ENCODE measurements around the gene CBX4. TPM values are rescaled to one million over a fixed set of nuclear protein-coding genes. Genes with fewer than 3 reads are reported as not detected.

Gene CBX4
- polyA plus RNA-seq, 1 donor (not counting 4 experiments of a cell fraction or from before 2014, with no cell fraction given): 7.0 TPM

DNA sequence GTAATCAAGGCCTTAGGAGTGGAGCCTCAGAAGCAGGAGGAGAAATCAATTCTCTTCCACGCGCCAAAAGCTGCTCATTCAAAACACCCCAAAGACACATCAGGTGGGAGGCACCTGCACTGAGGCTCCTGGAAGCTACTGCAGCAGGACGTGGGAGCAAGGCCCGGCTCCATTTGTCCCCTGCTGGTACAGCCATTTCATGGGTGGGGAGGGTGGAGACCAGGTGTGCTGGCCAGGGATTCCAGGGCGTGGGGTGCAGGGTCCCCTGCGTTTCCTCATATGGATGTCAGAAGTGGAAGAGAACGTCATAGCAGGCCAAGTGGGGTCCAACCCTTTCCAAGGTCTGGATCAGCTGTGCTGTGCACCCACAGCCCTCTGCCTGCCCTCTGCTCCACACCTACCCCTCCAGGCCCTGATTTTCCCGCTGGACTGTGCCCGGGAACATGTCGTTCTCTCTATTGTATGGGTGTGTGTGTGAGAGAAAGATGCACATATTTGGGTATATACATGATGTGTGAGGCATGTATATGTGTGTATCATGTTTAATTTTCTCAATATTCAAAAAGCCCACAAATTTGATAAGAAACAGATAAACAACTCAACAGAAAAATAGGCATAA lies 39.2 kb upstream of the CBX4 start:
- H3K27ac ChIP-seq (ENCODE audit: control insufficient read depth, insufficient read depth, low read length): no peak overlapping the region
- no peaks in the 10 kb centered on the region for H3K9me3 ChIP-seq (ENCODE audit: control insufficient read depth, low read depth, low read length)
- no peaks in the 10 kb centered on the region for H3K4me1 ChIP-seq (ENCODE audit: control insufficient read depth, extremely low read depth, insufficient read depth, low read length)
- H3K79me2 ChIP-seq (ENCODE audit: control insufficient read depth, insufficient read depth, low read length): no peaks in the 10 kb centered on the region
- H3K36me3 ChIP-seq (ENCODE audit: control insufficient read depth in 2 of 2, extremely low read depth in 1 of 2, insufficient read depth in 2 of 2, low read length in 2 of 2): no peaks in the 10 kb centered on the region
- H3K4me3 ChIP-seq (ENCODE audit: control insufficient read depth in 2 of 3, extremely low read depth in 1 of 3, insufficient read depth in 2 of 3, low read depth in 1 of 3, low read length in 3 of 3): no peak overlapping the region
- DNase-seq (ENCODE audit: low read depth, low spot score) (no peak), FAIRE-seq (no peak)
- no peaks in the 10 kb centered on the region for H3K9me1 ChIP-seq (ENCODE audit: control insufficient read depth, extremely low read depth, insufficient read depth, low read length)
- no peak for TF ChIP-seq CTCF (optimal IDR thresholded peaks at IDR 0.05 in 1 of 3, IDR thresholded peaks at IDR 0.05 in 1 of 3, conservative IDR thresholded peaks at IDR 0.05 in 1 of 3; ENCODE audit: extremely low read depth in 1 of 3, insufficient read depth in 2 of 3, low read length in 3 of 3)
- TF ChIP-seq EZH2 (IDR thresholded peaks at IDR 0.05; ENCODE audit: low read length): no peak
- no peak overlapping the region for H3K9ac ChIP-seq (ENCODE audit: control insufficient read depth, extremely low read depth, insufficient read depth, low read length)
- dilution Hi-C loops (cut with MboI; ENCODE audit: extremely low pct_ligation_motif_present, low sequenced_read_pairs): no loop called here
- peaks cover 7% of the 10 kb centered on the region for H3K27me3 ChIP-seq (ENCODE audit: control insufficient read depth, extremely low read depth, insufficient read depth, low read length)
- H4K20me1 ChIP-seq (ENCODE audit: control insufficient read depth, extremely low read depth, insufficient read depth, low read length): no peaks in the 10 kb centered on the region
- H2AFZ ChIP-seq (ENCODE audit: control insufficient read depth, low read length): no peak overlapping the region
- no peak overlapping the region for H3K4me2 ChIP-seq (ENCODE audit: control insufficient read depth, extremely low read depth, insufficient read depth, low read depth, low read length)

DNA sequence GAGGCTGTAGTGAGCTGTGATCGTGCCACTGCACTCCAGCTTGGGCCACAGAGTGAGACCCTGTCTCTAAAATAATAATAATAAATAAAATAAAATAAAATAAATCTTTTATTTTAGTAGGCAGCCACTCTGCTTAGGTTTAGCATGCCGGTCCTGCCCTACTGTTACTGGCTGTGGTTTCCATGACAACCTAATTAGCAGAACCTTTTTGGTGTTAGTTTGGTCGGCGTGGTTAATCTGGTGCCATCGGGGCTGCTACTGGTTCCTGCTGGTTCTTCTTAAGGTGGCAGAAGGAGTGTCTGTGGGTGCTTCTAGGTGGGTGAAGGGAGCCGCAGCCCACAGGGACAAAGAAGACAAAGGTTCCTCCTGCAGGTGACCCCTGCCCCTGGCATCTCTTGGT lies 37.8 kb upstream of the CBX4 start:
- Histone ChIP-seq H3K27me3 (ENCODE audit: control insufficient read depth, extremely low read depth, insufficient read depth, low read length) (peaks cover 7% of the 10 kb centered on the region), H3K9me1 (ENCODE audit: control insufficient read depth, extremely low read depth, insufficient read depth, low read length) (no peaks in the 10 kb centered on the region), H3K36me3 (ENCODE audit: control insufficient read depth in 2 of 2, extremely low read depth in 1 of 2, insufficient read depth in 2 of 2, low read length in 2 of 2) (no peaks in the 10 kb centered on the region), H3K27ac (ENCODE audit: control insufficient read depth, insufficient read depth, low read length) (no peak overlapping the region), H3K9me3 (ENCODE audit: control insufficient read depth, low read depth, low read length) (no peaks in the 10 kb centered on the region), H4K20me1 (ENCODE audit: control insufficient read depth, extremely low read depth, insufficient read depth, low read length) (no peaks in the 10 kb centered on the region), H3K9ac (ENCODE audit: control insufficient read depth, extremely low read depth, insufficient read depth, low read length) (no peak overlapping the region), H3K4me2 (ENCODE audit: control insufficient read depth, extremely low read depth, insufficient read depth, low read depth, low read length) (no peak overlapping the region), H3K79me2 (ENCODE audit: control insufficient read depth, insufficient read depth, low read length) (no peaks in the 10 kb centered on the region), H3K4me1 (ENCODE audit: control insufficient read depth, extremely low read depth, insufficient read depth, low read length) (no peaks in the 10 kb centered on the region), H3K4me3 (ENCODE audit: control insufficient read depth in 2 of 3, extremely low read depth in 1 of 3, insufficient read depth in 2 of 3, low read depth in 1 of 3, low read length in 3 of 3) (no peak overlapping the region), H2AFZ (ENCODE audit: control insufficient read depth, low read length) (no peak overlapping the region)
- DNase-seq (ENCODE audit: low read depth, low spot score) (no peak), FAIRE-seq (no peak)
- dilution Hi-C loops (cut with MboI; ENCODE audit: extremely low pct_ligation_motif_present, low sequenced_read_pairs): no loop called here
- no peak for TF ChIP-seq EZH2 (IDR thresholded peaks at IDR 0.05; ENCODE audit: low read length)
- no peak for TF ChIP-seq CTCF (optimal IDR thresholded peaks at IDR 0.05 in 1 of 3, IDR thresholded peaks at IDR 0.05 in 1 of 3, conservative IDR thresholded peaks at IDR 0.05 in 1 of 3; ENCODE audit: extremely low read depth in 1 of 3, insufficient read depth in 2 of 3, low read length in 3 of 3)

Measured in keratinocyte (primary cell).